GM19397 (cell line): ENCODE results near the gene ARID5B.

Source experiments
- ATAC-seq: cut with Tn5 transposase; IDR thresholded peaks from one replicate; pipeline ENCODE4 v1.9.1; 2021; ENCODE audit warnings: mild to moderate bottlenecking, moderate library complexity; ENCODE audit not compliant: unreplicated experiment

Gene ARID5B

GRCh38 chr10:62085821-62086220 lies 184.3 kb downstream of the ARID5B start:
- no peak for ATAC-seq

DNA sequence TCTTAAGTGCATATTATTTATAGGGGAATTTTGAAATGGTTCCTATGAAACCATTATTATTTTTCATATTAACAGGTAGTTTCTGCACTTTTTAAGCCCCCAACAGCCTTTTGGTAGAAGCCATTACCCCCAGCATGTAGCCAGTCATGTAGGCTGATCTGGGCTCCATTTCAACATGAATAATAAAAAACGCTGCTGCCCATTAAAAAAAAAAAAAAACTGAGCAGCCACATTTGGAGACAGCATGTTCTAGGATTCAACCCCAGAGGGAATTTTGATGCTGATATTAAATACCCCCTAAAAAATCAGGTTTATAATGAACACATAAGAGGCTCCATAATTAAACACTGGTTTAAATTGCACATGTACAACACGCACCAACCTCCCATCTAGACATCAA lies 185.8 kb downstream of the ARID5B start:
- no peak for ATAC-seq

GRCh38 chr10:62088786-62089185 lies 187.3 kb downstream of the ARID5B start:
- ATAC-seq = no peak

- no peak for ATAC-seq
Measured at GRCh38 chr10:62092301-62093030, 191.0 kb downstream of the ARID5B start.

DNA sequence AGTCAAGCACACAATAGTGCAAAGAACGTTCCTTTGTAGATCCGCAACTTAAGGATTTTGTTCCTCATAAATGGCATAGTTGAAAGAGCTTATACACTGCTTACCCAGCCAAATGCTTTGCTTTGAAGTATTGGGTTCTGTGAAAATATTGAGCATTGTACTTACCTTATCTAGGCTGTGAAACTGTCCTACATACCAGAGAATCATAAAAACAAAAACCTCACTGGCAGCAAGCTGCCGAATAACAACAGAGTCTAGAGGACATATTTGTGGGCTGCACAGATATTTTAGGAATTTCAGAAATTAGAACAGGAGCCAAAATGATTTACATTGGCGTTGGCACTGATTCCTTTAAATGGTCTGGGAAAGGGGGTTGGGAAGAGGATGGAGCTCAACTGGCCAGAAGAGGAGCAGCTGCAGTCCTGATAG lies 192.4 kb downstream of the ARID5B start:
- ATAC-seq = no peak

DNA sequence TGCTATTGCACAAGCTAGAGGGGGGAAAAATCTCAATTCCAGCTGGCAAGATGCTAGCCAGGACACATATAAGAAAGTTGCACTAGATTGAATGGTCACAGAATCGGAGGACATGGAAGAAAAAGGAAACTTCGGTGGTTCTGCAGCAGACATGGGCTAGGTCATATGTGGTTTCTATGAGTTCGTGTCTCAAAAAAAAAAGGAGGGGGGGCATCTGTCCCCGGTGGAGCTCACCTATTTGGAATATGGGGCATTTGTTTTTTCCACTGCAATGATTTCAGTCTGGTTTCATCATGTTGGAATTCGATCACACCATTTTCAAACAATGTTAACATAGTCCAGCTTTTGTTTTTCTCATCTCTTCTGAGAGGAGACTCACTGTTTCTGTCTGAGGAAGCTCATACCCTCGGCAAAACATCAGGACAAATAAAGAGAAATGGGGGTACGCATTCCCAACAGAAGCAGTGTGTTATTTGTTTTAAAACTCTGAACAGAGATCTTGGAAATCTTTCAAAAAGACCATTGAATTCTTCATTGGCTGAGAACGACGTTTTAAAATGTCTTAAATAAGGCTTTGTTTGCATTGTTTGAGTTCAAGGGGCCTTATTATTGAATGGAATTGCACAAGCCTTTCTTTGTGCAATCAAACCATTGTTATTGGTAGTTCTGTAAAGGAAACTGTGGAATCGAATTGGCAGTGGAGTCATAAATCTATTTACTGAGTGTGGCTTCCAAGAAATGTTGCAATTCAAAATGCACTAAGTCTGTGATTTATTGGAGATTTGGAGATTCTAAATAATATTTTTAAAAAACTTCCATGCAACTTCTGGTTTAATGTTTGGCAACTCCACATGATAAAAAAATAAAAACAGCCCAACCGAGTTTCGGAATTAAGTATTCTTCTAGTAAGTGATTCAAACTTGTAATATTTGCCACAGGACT lies 194.0 kb downstream of the ARID5B start:
- ATAC-seq = no peak

- ATAC-seq = no peak
Measured at GRCh38 chr10:62096256-62096933, 194.9 kb downstream of the ARID5B start.

DNA sequence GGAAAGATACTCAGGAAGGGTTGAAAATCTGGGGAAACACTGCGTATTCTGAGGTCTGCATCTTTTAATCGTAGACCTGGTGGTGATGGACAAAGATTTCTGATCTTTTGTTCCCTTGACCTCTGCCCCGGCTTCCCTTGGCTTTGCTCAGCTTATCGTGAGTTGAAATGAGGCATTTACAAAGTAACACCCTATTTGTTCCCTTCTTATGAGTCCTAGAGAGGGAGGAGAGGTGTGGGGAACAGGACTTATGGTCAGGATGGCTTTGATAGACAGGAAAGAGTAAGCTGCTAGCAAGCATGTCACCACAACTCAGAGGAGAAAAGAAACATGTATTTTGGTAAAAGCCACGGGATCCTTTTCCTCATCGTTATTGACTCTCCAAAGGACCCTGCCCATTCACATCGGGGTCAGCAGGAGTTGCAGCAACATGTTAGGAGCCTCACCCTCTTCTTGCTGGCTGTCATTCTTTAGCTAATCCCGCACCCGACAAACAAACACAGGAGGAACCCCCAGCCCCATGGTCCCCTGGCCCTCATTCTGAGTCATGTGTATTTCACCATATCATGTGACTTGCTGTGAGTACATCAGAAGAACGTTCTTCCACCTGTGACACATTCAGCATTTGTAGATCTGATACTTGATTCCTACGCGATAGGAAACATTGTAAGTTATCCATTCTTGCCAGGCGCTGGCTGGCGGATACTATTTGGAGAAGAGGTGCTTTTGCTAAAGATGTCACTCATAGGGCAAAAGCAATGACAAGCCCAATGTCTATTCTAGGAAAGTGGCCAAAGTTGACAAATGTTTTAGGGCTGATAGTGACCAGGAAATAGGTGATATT lies 197.0 kb downstream of the ARID5B start:
- ATAC-seq = no peak

GRCh38 chr10:62099299-62099698 lies 197.8 kb downstream of the ARID5B start:
- ATAC-seq = no peak

GRCh38 chr10:62103857-62104256 lies 202.4 kb downstream of the ARID5B start:
- ATAC-seq = no peak

DNA sequence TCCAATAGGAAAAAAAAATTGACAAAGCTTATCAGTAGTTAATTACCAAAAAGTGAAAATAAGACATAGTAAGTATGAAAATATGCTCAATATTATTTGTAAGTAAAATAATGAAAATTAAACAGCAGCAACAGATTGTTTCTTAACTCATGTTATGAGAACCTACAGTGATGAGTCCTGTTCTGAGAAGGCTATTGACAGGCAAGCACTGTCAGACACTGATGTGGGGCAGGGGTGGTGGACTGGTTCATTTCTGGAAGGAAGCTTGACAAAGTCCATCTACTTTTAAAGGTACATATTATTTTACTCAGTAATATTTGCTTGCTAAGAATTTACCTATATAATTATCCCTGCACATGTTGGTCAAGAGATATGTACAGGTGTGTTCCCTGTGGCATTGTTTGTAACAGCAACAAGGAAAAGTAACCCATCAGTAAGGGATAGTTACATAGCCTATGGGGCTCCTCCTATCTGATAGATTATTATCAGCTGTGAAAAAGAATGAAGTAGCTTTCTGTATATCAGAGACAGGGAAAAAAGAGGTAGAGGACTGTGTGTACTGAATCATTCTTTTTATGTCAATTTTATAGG lies 205.5 kb downstream of the ARID5B start:
- ATAC-seq = no peak

- ATAC-seq = no peak
Measured at GRCh38 chr10:62108759-62109586, 207.5 kb downstream of the ARID5B start.

DNA sequence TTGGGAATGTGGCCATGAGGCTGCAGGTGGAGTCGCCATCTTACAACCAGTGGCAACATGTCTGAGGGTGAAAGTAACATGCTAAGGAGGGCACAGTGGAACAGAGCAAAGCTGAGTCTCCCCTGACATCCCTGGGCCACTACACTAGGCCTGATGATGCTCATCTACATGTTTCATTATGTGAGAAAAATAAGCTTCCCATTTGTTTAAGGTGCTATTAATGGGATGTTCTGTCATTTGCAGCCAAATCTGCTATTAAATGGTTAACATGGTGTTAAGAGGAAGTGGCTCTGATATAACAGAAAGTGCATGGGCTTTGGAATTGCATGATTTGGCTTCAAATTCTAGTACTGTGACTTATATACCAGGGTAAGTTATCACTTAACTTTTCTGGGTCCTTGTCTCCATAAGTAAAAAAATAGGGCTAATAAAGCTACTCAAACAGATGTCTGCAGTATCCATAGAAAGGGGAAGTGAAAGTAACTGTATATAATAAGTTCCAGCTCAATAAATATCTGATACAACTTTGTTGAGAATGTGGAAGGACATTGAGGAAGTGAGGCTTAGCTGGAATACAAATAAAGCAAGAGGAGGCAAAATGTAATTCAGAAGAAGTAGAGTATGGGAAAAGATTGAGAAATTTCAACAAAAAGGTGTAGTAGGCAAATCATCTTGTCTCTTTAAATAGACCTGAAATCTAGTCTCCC lies 208.2 kb downstream of the ARID5B start:
- peak; percentile 58 for ATAC-seq

GRCh38 chr10:62112300-62112699 lies 210.8 kb downstream of the ARID5B start:
- ATAC-seq = no peak

DNA sequence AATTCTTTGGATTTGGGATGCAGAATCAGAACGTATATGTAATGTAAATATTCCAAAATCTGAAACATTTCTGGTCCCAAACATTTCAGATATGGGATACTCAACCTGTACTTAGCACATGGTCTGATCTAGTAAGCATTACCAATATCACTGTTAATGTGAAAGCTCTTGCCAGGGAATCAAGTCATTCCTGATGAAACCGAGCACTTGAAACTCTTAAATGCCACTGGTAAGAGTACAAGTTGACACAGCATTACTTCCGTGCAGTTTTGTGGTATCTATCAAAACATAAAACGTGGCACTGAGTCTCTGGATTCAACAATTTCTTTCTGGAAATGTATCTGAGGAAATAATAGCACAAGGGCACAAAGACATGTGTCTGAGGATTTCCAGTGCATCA lies 211.5 kb downstream of the ARID5B start:
- ATAC-seq = no peak

- ATAC-seq = no peak
Measured at GRCh38 chr10:62113680-62114079, 212.2 kb downstream of the ARID5B start.

DNA sequence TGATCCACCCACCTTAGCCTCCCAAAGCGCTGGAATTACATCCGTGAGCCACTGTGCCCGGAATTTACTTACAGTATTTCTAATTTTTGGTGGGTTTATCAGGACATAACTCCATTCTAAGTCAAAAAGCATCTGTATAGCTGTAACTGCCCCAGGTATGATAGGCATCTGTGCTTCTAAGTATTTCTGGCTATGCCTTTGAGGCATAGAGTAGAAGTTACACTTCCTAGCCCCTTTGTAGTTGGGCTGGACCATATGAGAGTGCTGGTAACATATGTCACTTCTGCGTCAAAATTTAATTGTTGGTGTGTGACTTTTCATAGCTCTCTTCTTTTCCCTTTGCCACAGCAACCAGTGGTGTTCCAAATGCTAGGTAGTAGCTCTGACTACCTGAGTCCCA lies 213.8 kb downstream of the ARID5B start:
- ATAC-seq = no peak

DNA sequence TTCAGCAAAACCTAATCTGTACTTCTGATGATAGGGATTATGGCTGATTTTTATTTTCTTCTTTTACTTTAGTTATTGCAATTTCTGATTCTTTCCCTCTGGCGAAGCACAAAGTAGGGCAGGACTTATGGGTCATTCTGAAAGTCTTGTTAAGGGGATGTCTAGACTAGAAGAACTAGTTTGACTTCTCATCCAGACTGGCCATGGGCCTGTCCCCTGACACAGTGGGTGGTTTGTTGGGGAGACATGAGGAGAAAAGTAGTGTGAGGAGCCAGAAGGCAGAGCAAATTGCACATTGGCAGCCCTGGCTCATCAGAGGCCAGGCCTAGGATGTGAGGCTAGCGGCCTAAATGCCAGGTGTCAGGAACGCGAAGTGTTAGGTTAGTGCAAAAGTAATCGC lies 214.3 kb downstream of the ARID5B start:
- no peak for ATAC-seq

- no peak for ATAC-seq
Measured at GRCh38 chr10:62116896-62117295, 215.4 kb downstream of the ARID5B start.
